Adipocyte (in vitro differentiated cells): Measurements from ENCODE around the gene SPDYE1.

Experiments
- DNase-seq: peaks from one replicate; pipeline ENCODE4 v3.0.0-alpha.2; 2015; ENCODE audit warnings: low read depth
- H3K27me3 ChIP-seq: replicated peaks from 2 replicates; pipeline ENCODE4 v1.7.0; 2013; ENCODE audit warnings: mild to moderate bottlenecking, low read length, moderate library complexity; ENCODE audit not compliant: control insufficient read depth, insufficient read depth
- H3K36me3 ChIP-seq: 2 replicates; pipeline ENCODE4 v1.7.0; 2013; ENCODE audit warnings: low read length, mild to moderate bottlenecking, moderate library complexity; ENCODE audit not compliant: control insufficient read depth, insufficient read depth, severe bottlenecking
- H3K4me1 ChIP-seq: 2 replicates; pipeline ENCODE4 v1.7.0; 2013; ENCODE audit warnings: mild to moderate bottlenecking, low read length, moderate library complexity; ENCODE audit not compliant: control insufficient read depth, insufficient read depth
- H3K4me3 ChIP-seq: 2 replicates; pipeline ENCODE4 v1.7.0; 2013; ENCODE audit warnings: mild to moderate bottlenecking, low read length, moderate library complexity
- H3K9ac ChIP-seq: 2 replicates; pipeline ENCODE4 v1.7.0; 2013; ENCODE audit warnings: mild to moderate bottlenecking, low read length, moderate library complexity
- H3K9me3 ChIP-seq: 2 replicates; pipeline ENCODE4 v1.7.0; 2013; ENCODE audit warnings: mild to moderate bottlenecking, low read length, moderate library complexity; ENCODE audit not compliant: control insufficient read depth

The SPDYE1 gene

DNA sequence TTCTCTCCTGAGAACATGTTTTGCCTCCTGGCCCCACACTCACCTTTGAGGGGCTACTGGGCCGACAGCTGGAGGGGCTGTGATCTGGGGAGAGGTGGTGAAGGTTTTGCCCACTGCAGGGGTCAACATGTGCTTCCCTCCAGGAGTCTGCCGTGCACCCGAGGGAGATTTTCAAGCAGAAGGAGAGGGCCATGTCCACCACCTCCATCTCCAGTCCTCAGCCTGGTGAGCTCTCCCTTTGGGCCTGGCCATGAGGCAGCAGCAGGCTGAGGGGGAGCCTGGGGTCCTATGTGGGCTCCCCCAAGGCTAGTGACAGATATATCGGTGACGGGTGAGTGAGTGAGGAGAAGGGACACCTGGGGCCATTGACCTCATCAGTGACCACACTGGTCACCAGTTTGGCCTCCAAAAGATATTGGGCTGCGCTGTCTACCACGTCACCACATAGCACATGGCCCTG, 61.1 kb downstream of the SPDYE1 start:
- H3K4me1 ChIP-seq = peaks cover 19% of the 10 kb centered on the region
- peaks cover 80% of the 10 kb centered on the region for H3K36me3 ChIP-seq
- H3K9me3 ChIP-seq = no peaks in the 10 kb centered on the region
- no peak overlapping the region for H3K9ac ChIP-seq
- no peak for DNase-seq
- H3K4me3 ChIP-seq = no peak overlapping the region
- H3K27me3 ChIP-seq = no peaks in the 10 kb centered on the region

DNA sequence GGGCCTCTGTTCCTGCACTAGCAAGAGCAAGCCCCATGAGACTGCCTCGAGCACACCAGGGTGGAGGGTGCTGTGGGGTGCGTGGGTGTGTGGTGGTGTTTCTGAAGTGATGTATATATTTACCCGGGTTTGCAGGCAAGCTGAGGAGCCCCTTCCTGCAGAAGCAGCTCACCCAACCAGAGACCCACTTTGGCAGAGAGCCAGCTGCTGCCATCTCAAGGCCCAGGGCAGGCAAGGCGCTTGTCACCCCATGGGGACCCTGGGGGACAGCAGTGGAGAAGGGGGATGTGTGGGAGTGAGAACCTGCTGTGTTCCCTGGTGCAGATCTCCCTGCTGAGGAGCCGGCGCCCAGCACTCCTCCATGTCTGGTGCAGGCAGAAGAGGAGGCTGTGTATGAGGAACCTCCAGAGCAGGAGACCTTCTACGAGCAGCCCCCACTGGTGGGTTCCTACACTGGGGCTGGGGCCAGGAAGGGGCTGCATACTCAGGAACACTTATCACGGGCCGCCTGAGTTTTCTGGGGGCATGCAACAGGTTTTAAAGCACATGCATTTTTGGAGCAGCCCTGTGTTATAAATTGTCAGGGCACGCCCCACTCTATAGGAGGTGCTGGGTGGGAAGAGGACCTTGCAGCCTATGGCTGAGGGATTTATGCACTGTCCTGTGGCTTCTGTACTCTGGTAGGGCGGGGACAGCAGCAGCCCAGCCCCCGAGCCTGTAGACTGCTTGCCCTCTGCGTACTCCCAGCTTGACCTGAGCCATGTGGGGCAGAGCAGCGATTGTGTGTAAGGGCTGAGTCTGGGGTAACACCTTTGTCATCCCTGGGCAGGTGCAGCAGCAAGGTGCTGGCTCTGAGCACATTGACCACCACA, 61.8 kb downstream of the SPDYE1 start:
- DNase-seq = no peak
- Histone ChIP-seq H3K9me3 (no peaks in the 10 kb centered on the region), H3K4me1 (peaks cover 25% of the 10 kb centered on the region), H3K9ac (no peak overlapping the region), H3K4me3 (no peak overlapping the region), H3K36me3 (peaks cover 74% of the 10 kb centered on the region), H3K27me3 (no peaks in the 10 kb centered on the region)
